PFSK-1 (cell line): ENCODE results near the gene CEACAM5.

Experiments
- FOXP2 ChIP-seq: optimal IDR thresholded peaks from 2 replicates; pipeline ENCODE3; 2011; ENCODE audit warnings: borderline replicate concordance, control low read depth, inconsistent platforms; ENCODE audit not compliant: insufficient read depth; ENCODE audit errors: extremely low read length, extremely low read depth
- POLR2AphosphoS5 ChIP-seq: IDR thresholded peaks from 2 replicates; pipeline ENCODE4 v1.6.1; 2012; ENCODE audit warnings: low read depth, mild to moderate bottlenecking, control low read depth, low read length, moderate library complexity
- REST ChIP-seq, 2 experiments: IDR thresholded peaks; 2 replicates each; pipeline versions ENCODE4 v1.6.1 to v1.8.0; 2011 to 2012; ENCODE audit warnings: low read depth in 2 of 2, low read length in 2 of 2, control low read depth in 1 of 2, inconsistent platforms in 1 of 2, mild to moderate bottlenecking in 1 of 2, moderate library complexity in 1 of 2; ENCODE audit not compliant: insufficient read depth in 1 of 2
- SIN3A ChIP-seq: IDR thresholded peaks from 2 replicates; pipeline ENCODE4 v1.6.1; 2012; ENCODE audit warnings: mild to moderate bottlenecking, low read length, moderate library complexity, borderline replicate concordance; ENCODE audit not compliant: insufficient read depth
- TAF1 ChIP-seq: IDR thresholded peaks from 2 replicates; pipeline ENCODE4 v1.6.1; 2012; ENCODE audit warnings: low read length, control low read depth, borderline replicate concordance; ENCODE audit not compliant: insufficient read depth

CEACAM5 gene

GRCh38 chr19:41753159-41753558 is 44.7 kb downstream of the CEACAM5 start:
- TF ChIP-seq SIN3A (no peak), FOXP2 (no peak), POLR2AphosphoS5 (no peak), REST (IDR thresholded peaks at IDR 0.05; ENCODE audit: insufficient read depth in 1 of 2, low read depth in 2 of 2, low read length in 2 of 2) (no peak), TAF1 (no peak)

- TF ChIP-seq FOXP2 (no peak), SIN3A (no peak), REST (IDR thresholded peaks at IDR 0.05; ENCODE audit: insufficient read depth in 1 of 2, low read depth in 2 of 2, low read length in 2 of 2) (no peak), POLR2AphosphoS5 (no peak), TAF1 (no peak)
These were observed 45.6 kb downstream of the CEACAM5 start for GRCh38 chr19:41753936-41754529.

GRCh38 chr19:41755328-41755913 is 47.0 kb downstream of the CEACAM5 start, which contains the start of gene CEACAM6:
TSS of gene CEACAM6 (plus strand) at chr19:41755530. CDS start at chr19:41755639, 109 bp downstream.
- no peak for TF ChIP-seq REST (IDR thresholded peaks at IDR 0.05; ENCODE audit: insufficient read depth in 1 of 2, low read depth in 2 of 2, low read length in 2 of 2)

- TF ChIP-seq TAF1 (no peak), POLR2AphosphoS5 (no peak), SIN3A (no peak), FOXP2 (no peak), REST (IDR thresholded peaks at IDR 0.05; ENCODE audit: insufficient read depth in 1 of 2, low read depth in 2 of 2, low read length in 2 of 2) (no peak)
These were observed 50.4 kb downstream of the CEACAM5 start for GRCh38 chr19:41758846-41759245.

GRCh38 chr19:41767115-41767514 is 58.7 kb downstream of the CEACAM5 start:
- TF ChIP-seq SIN3A (no peak), REST (IDR thresholded peaks at IDR 0.05; ENCODE audit: insufficient read depth in 1 of 2, low read depth in 2 of 2, low read length in 2 of 2) (no peak), POLR2AphosphoS5 (no peak), TAF1 (no peak), FOXP2 (no peak)
